Measurements from ENCODE around the gene LGALS3BP. TPM values are rescaled to one million over a fixed set of nuclear protein-coding genes. Genes with fewer than 3 reads are reported as not detected.

Gene LGALS3BP
- total and polyA plus RNA-seq, 2 experiments from 2014 or later, result 15.1 to 36.5 TPM

DNA sequence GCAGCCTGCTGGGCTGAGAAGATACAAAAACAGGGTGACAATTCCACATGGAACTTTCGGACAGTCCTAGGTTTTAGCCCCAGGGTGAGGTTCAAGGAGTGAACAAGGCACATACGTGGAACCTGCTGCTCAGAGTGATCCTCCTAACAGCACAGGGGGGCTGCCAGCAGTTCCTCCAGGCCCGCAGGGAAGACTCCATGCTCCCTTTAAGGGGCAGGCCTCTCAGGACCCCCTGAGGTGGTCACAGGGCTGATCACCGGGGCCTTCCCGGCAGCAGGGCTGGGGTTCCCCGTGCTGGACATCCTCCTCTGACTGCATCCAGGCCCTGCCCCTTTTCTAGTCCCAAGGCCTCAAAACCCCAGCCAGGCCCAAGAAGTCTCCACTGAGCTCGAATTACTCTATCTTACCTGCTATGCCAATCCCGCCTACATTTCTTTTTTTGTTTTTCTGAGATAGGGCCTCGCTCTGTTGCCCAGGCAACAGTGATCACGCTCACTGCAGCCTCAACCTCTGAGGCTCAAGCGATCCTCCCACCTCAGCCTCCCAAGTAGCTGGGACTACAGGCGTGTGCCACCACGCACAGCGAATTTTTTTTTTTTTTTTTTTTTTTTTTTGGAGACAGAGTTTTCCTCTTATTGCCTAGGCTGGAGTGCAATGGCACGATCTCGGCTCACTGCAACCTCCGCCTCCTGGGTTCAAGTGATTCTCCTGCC is 19.5 kb upstream of the LGALS3BP start:
- peaks cover 29% of the 10 kb centered on the region for H3K36me3 Mint-ChIP-seq (ENCODE audit: low read depth)

GRCh38 chr17:78998311-78999055 is 18.8 kb upstream of the LGALS3BP start:
- Histone ChIP-seq H3K4me3 (no peak overlapping the region), H3K9me2 (ENCODE audit: insufficient read depth) (no peaks in the 10 kb centered on the region), H3K4me1 (ENCODE audit: insufficient read depth) (no peaks in the 10 kb centered on the region), H3K27ac (ENCODE audit: low read depth) (no peak overlapping the region), H3K4me2 (no peak overlapping the region), H3K36me3 (ENCODE audit: insufficient read depth) (no peaks in the 10 kb centered on the region), H3F3A (replicated peaks; ENCODE audit: low read depth) (no peaks in the 10 kb centered on the region), H2AFZ (no peak overlapping the region), H3K79me2 (replicated peaks; ENCODE audit: insufficient read depth) (0 out of 2 replicates have a peak, but pooled peaks cover 8% of the 10 kb centered on the region), H4K20me1 (replicated peaks; ENCODE audit: insufficient read depth) (peaks cover 12% of the 10 kb centered on the region), H3K27me3 (ENCODE audit: insufficient read depth) (peaks cover 20% of the 10 kb centered on the region)
- no peak for ATAC-seq
- H3K9me3 Mint-ChIP-seq, result no peaks in the 10 kb centered on the region
- TF ChIP-seq JUNB (IDR thresholded peaks at IDR 0.05; ENCODE audit: unreplicated experiment), result no peak
- no peak for TF ChIP-seq STAT1 (IDR thresholded peaks at IDR 0.05; ENCODE audit: unreplicated experiment)
- no peak for TF ChIP-seq ZNF331 (CRISPR knock-in tag; IDR thresholded peaks at IDR 0.05; ENCODE audit: low read depth)
- no peak for TF ChIP-seq CTCF (conservative IDR thresholded peaks at IDR 0.05; ENCODE audit: low read depth in 2 of 2)
- TF ChIP-seq NANOG (IDR thresholded peaks at IDR 0.05; ENCODE audit: borderline replicate concordance), result no peak
- no peak overlapping the region for H3K27ac Mint-ChIP-seq
- no peak for DNase-seq (ENCODE audit: low spot score)
- peaks cover 31% of the 10 kb centered on the region for H3K36me3 Mint-ChIP-seq (ENCODE audit: low read depth)
- H3K27me3 Mint-ChIP-seq (ENCODE audit: insufficient read depth, low read depth, poor library complexity), result peaks cover 40% of the 10 kb centered on the region
- no peak overlapping the region for H3K4me3 Mint-ChIP-seq
- no peaks in the 10 kb centered on the region; the same call in 2 of the 3 replicates for H3K4me1 Mint-ChIP-seq

More for the DNA sequence above, 19.5 kb upstream of the LGALS3BP start:
- Histone ChIP-seq H3K4me3 (no peak overlapping the region), H3K36me3 (ENCODE audit: insufficient read depth) (no peaks in the 10 kb centered on the region), H3K9me2 (ENCODE audit: insufficient read depth) (no peaks in the 10 kb centered on the region), H3K27me3 (ENCODE audit: insufficient read depth) (peaks cover 23% of the 10 kb centered on the region), H2AFZ (no peak overlapping the region), H3F3A (replicated peaks; ENCODE audit: low read depth) (no peaks in the 10 kb centered on the region), H3K27ac (ENCODE audit: low read depth) (no peak overlapping the region), H3K4me1 (ENCODE audit: insufficient read depth) (no peaks in the 10 kb centered on the region), H3K79me2 (replicated peaks; ENCODE audit: insufficient read depth) (0 out of 2 replicates have a peak, but pooled peaks cover 8% of the 10 kb centered on the region), H3K4me2 (no peak overlapping the region), H4K20me1 (replicated peaks; ENCODE audit: insufficient read depth) (peaks cover 14% of the 10 kb centered on the region)
- Mint-ChIP-seq H3K27me3 (ENCODE audit: insufficient read depth, low read depth, poor library complexity) (peaks cover 42% of the 10 kb centered on the region), H3K4me1 (no peaks in the 10 kb centered on the region; the same call in 2 of the 3 replicates), H3K27ac (no peak overlapping the region), H3K9me3 (no peaks in the 10 kb centered on the region), H3K4me3 (no peak overlapping the region)
- DNase-seq (ENCODE audit: low spot score) (no peak), ATAC-seq (no peak)
- TF ChIP-seq ETS1 (IDR thresholded peaks at IDR 0.05), result no peak
- no peak for TF ChIP-seq ZNF331 (CRISPR knock-in tag; IDR thresholded peaks at IDR 0.05; ENCODE audit: low read depth)
- TF ChIP-seq ZNF114 (CRISPR knock-in tag; IDR thresholded peaks at IDR 0.05), result no peak
- no peak for TF ChIP-seq JUNB (IDR thresholded peaks at IDR 0.05; ENCODE audit: unreplicated experiment)
- no peak for TF ChIP-seq CTCF (conservative IDR thresholded peaks at IDR 0.05; ENCODE audit: low read depth in 2 of 2)
- no peak for TF ChIP-seq STAT1 (IDR thresholded peaks at IDR 0.05; ENCODE audit: unreplicated experiment)
- no peak for TF ChIP-seq POLR2AphosphoS5 (IDR thresholded peaks at IDR 0.05; ENCODE audit: low read depth)
- no peak for TF ChIP-seq EZH2 (IDR thresholded peaks at IDR 0.05; ENCODE audit: low read depth, unreplicated experiment)

Measured in GM23338 (cell line).